Vagina (tissue), 2 donors: Measurements from ENCODE around the gene CCDC197.

Experiments
- POLR2A ChIP-seq, 2 donors: fragments of 450-650 bp; IDR thresholded peaks; one replicate each; pipeline ENCODE4 v1.6.1; 2017; ENCODE audit warnings: antibody characterized with exemption in 2 of 2, mild to moderate bottlenecking in 2 of 2, moderate library complexity in 2 of 2
- POLR2AphosphoS5 ChIP-seq, 2 donors: sonication (generic); formaldehyde crosslinking; IDR thresholded peaks; one replicate each; pipeline ENCODE4 v1.9.0; 2017; ENCODE audit warnings: antibody characterized with exemption in 2 of 2, mild to moderate bottlenecking in 2 of 2, low read depth in 1 of 2; ENCODE audit not compliant: insufficient read depth in 1 of 2
- TF ChIP-seq, protein P1 (sequence below), 3 experiments: fragments of 450-650 bp in 2 of 3; fragments of 200-600 bp in 1 of 3; sonication (generic) in 1 of 3; IDR thresholded peaks; one replicate each; pipeline ENCODE4 v1.5.1; 2017 to 2019; ENCODE audit warnings: antibody characterized with exemption in 3 of 3, mild to moderate bottlenecking in 2 of 3, moderate library complexity in 2 of 3

DNA sequence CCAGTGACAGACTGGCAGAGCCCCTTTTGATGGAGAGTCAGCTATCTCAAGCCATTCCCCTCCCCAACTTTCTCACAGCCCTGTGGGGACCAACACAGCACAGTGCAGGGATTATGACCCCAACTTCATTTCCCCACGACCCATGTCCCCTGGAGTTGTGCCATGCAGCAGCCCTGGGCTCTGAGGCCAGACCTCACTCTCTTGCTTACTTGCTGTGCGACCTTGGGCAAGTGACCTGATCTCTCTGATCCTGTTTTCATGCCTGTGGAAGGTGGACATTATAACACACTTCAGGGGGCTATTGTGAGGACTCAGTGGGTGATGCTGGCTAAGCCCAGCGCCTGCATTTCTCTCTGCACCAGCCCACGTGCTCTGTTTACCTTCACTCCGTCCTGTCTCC, 43.1 kb downstream of the CCDC197 start:
- TF ChIP-seq POLR2A (IDR thresholded peaks at IDR 0.05), result no peak
- TF ChIP-seq, protein P1, sequence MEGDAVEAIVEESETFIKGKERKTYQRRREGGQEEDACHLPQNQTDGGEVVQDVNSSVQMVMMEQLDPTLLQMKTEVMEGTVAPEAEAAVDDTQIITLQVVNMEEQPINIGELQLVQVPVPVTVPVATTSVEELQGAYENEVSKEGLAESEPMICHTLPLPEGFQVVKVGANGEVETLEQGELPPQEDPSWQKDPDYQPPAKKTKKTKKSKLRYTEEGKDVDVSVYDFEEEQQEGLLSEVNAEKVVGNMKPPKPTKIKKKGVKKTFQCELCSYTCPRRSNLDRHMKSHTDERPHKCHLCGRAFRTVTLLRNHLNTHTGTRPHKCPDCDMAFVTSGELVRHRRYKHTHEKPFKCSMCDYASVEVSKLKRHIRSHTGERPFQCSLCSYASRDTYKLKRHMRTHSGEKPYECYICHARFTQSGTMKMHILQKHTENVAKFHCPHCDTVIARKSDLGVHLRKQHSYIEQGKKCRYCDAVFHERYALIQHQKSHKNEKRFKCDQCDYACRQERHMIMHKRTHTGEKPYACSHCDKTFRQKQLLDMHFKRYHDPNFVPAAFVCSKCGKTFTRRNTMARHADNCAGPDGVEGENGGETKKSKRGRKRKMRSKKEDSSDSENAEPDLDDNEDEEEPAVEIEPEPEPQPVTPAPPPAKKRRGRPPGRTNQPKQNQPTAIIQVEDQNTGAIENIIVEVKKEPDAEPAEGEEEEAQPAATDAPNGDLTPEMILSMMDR (IDR thresholded peaks at IDR 0.05), result no peak
- TF ChIP-seq POLR2AphosphoS5 (IDR thresholded peaks at IDR 0.05; ENCODE audit: insufficient read depth in 1 of 2, low read depth in 1 of 2), result no peak
